Activated gamma-delta T cell treated with Interleukin-2 at 50 U/mL for 16 hours (primary cell): Measurements from ENCODE around the gene PJA1.
A peak's percentile ranks its signal among the peaks of the same experiment; 100 is the strongest.

Experiments used
- DNase-seq: peaks from one replicate; pipeline ENCODE4 v3.0.0-alpha.2; 2020

The PJA1 gene, protein sequence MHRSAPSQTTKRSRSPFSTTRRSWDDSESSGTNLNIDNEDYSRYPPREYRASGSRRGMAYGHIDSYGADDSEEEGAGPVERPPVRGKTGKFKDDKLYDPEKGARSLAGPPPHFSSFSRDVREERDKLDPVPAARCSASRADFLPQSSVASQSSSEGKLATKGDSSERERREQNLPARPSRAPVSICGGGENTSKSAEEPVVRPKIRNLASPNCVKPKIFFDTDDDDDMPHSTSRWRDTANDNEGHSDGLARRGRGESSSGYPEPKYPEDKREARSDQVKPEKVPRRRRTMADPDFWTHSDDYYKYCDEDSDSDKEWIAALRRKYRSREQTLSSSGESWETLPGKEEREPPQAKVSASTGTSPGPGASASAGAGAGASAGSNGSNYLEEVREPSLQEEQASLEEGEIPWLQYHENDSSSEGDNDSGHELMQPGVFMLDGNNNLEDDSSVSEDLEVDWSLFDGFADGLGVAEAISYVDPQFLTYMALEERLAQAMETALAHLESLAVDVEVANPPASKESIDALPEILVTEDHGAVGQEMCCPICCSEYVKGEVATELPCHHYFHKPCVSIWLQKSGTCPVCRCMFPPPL

DNA sequence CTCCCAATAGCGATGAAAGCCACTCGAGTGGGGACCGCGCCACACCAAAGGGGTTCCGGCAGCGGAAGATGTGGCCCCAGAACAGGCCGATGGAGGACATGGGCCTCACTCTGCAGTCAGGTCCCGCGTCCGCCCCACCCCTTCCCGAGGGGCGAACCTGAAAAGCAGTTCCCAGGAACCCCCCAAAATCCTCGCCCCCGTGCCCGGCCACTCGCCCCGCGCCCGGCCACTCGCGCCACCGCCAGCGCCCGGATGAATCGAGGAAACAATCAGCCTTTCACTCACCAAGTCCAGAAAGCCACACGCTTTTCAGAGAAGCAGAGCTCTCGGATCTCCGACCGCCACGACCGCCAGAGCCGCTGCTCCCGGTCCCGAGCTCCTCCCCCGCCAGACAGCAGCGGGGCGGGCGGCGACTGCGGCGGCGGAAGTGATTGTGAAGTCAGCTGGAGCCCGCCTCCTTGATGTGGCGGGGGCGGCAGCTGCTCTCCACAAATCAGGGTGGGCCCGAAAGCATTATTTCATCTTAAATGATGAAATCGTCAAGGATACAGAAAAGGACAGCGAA, at the start of gene PJA1:
TSS of gene PJA1 (minus strand) at position 367 of the 565 bp plus-strand sequence. CDS start 2,380 bp downstream, outside the sequence.
- DNase-seq: peak; percentile 62

DNA sequence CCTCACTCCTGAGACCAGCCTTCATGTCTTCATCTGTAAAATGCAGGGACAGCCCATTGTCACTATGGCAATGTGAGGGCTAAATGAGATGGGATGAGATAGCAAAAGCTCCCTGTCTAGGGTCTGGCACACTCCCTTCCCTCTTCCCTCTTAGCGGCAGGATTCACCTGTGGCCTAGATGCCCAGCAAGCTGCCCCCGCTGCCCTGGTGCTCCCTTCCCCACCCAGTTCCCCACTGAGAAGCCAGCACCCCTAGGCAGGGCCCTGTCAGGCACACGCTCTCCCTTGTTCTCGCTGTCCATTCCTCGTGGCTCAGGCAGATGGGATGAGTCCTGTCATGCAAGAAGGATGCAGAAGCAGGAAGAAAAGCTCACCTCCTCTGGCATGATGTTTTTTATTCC, 49.2 kb upstream of the PJA1 start:
- no peak for DNase-seq

DNA sequence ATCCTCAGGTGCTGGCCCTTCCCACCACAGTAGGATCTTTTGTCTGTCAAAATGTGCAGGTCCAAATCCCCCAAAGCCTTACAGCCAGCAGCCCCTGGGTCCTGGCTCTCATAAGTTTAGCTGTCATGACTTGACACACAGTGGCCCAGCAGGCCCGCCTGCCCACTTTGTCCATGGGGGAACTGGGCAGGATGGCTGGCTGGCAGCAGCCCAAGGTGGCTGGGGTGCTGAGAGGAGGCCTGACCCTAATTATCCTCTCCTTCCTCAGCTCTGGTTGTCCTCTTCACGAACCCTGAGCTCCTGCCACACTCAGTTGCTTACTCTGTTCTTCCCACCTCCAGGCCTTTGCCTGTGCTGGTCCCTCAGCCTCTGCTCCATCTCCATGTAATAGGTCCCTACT, 46.4 kb upstream of the PJA1 start:
- DNase-seq: no peak

DNA sequence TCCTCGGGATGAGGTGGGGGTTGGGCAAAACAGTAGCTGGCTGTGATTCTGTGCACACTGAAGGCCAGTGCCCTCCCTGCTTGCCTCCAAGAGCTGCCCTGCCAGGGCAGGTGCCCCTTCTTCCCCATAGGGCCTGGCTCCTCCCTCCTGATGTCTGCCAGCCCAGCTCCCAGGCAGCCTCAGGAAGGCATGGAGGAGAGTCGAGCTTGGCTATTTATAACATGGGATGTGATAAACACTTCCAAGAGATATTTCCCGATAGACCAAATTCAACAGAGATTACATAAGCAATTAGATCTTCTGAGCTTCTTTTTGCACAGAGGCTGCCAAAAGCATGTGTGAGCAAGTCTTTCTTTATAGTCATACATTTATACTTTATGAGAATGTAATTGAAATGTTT, 45.3 kb upstream of the PJA1 start:
- DNase-seq: no peak

DNA sequence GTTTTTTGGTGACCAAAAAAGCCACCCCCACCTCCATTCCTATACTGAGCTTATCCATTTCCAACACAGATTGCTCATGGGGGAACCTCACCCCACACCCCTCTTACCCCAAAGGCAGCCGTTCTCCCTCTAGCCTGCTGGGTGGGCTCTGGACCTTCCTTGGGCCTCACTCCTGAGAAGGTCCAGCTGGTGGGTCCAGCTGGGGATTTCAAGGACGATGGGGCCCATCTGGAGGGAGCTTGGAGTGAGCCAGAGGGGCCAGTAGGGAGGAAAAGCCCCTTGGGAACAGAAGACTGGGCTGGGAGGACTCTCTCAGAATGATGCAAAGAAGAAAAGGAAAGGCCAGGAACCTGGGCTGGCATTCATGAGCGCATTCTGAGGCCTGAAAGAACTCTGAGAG, 42.0 kb upstream of the PJA1 start:
- DNase-seq: no peak

DNA sequence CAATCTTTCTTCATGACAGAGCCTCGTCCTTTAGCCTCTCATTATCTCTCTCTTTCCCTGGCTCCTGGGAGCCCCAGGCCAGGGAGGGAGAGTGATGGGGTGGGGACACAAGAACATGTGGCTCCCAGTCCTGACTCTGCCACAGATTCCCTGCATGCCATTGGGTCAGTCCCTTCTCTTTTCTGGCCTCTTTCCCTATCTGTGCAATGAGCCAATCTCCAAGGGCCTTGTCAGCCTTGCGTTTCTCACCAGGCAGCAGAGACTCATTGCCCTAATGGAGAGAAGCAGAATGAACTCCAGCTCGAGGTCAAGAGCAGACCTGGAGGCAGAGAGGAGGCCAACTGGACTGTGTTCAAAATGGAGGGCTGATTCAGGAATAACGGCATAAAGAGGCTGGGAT, 38.4 kb upstream of the PJA1 start:
- DNase-seq: no peak

DNA sequence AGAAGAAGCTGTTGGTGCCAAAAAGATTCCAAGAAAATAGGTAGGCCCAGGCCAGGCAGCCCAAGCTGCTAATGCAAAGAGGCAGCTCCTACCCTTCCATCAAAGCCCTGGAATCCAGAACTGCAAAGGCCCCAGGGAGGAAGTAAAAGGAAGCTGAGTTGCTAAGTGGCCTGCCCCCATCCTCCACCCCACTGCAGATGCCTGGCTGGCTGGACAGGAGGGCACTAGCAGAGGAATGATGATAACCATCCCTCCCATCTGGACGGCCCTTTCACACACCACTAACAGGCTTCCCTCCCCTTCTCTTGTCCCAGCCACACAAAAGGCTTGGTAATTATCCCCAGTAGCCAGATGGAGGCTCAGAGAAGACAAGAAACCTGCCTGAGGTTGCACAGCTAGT, 32.4 kb upstream of the PJA1 start:
- DNase-seq: no peak

DNA sequence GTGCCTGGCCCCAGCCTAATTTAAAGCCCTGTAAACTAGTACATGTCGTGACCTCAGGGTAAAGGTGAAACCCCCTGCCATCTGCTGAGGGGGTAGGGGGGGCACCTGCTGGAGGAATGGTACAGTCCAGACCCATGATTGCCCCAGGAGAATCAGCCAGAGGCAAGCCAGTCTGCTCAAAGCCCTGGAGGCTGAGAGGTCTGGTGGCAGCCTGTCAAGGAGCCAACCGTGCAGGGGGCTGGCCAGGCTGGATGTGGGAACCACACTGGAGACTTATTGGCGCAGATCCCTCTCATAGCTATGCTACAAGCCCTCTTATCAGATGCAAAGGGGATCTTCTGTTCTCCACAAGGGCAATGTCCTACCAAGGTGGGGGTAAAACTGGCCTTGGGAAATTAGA, 31.4 kb upstream of the PJA1 start:
- DNase-seq: no peak

DNA sequence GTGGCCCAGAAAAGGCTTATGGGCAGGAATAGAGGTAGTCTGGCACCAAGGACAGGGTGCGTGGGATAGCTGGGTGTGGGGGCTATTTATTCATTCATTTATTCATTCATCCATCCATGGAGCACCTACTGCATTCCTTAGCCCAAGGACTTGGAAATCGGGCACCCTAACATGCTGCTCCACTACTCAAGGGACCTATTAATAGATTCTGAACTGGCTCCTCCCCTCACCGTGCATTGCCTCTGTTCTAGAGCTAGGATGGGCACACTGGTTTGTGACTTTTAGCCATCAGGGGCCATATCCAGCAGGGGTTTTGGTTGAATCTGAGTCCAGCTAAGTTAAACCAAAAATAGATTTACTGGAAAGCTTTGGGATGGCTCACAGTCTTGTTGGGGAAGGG, 30.6 kb upstream of the PJA1 start:
- DNase-seq: no peak

DNA sequence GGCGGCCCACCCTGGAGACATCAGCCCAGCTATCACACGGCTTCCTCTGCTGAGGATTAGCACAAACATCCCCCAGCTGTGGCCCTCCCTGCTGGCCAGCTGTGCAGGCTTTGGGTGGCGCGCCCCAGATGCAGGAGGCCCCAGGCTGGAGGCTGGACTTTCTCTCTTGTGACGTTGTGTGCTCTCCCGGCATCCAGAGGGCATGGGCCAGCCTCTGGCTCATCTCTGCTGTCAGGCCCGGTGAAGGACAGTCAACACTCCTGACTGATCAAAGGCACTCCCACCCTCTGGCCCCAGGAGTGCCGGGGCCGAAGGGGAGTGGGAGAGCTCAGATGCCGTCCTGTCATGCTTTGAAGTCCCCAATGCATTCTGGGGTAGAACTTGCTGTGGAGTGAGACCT, 29.9 kb upstream of the PJA1 start:
- DNase-seq: no peak

DNA sequence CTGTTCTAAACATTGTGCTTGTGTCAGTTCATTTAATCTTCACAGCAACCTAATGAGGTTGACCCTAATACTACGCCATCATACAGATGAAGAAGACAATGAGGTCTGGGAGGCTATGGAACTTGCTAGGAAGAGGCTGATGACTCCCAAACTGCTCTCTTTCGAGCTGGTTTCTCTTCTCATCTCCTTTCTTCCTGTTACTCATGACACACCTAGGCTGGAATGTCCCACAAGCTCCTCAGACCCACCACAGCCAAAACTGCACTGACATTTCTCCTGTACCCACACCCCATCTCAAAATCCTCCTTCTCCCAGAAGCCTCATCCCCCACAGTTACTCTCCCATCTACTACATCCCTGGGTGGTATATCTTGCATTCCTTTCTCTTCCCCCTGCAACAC, 27.4 kb upstream of the PJA1 start:
- no peak for DNase-seq

DNA sequence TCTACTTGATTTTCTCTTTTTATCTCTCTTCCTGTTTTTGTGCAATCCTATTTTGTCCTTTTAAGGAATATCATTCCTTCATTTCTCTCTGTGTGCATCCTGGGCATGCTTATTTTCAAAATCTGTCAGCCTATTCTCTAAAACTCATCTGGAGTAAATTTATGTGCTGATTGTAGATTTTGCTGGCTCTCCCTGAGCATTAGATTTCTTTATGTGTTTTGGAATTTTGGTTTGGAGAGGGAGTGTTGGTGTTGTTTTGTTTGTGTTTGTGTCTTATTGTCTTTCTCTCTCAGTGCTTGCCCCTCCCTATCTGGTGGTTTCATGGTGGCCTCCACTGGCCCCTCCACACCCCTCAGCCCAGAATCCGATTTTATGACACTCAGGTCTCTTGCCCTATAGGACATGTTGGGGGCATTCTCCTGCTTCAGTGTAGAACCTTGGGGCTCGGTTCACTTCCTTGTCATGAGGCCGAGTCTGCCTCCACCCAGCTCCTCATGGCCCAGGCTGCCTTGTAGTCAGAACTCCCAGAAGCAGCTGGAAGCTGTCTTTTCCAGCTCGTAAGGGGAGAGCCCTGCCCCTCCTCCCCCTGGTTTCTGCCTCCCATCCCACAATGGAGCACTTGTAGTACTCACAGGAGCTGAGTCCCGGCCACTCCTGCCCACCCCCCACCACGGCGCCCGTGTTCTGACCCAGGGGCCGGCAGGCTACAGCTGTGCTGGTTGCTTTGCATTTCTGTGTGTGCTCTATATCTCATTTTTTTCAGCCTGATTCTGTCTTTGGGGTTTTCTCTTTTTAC, 24.5 kb upstream of the PJA1 start:
- no peak for DNase-seq

DNA sequence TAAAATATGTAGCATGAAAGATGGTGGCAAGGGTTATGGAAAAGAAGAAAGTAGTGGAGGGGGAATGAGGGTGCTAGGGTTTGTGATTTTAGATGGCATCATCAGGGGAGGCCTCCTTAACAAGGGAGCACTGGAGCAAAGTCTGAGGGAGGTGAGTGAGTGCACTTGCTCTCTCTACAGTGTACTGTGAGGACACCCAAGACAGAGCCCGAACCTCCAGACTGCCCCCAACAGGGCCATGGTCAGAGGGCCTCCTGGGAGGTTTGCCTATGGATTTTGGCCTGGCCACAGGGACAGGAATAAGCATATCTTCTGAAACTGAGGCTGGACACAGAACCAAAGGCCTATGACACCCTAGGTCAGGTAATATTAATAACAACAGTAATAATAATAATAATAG, 21.4 kb upstream of the PJA1 start:
- no peak for DNase-seq

DNA sequence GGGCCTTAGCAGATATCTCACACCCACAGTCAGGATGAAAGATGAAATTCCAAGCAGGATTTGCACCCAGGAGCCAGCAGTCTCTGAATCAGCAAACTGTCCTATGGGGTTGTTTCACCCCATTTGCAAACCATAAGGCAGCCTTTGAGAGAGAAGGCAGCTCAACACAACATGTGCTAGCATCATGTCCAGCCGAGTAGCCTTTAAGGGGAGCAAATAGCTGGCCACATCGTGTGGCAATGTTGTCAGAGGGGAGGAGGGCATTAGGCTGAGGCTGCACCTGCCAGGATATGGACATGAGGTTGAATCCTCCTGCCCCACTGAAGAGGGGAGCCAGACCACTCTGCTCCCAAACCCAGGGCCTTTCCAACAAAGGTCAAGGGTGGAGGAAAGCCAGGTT, 20.6 kb upstream of the PJA1 start:
- DNase-seq: no peak

DNA sequence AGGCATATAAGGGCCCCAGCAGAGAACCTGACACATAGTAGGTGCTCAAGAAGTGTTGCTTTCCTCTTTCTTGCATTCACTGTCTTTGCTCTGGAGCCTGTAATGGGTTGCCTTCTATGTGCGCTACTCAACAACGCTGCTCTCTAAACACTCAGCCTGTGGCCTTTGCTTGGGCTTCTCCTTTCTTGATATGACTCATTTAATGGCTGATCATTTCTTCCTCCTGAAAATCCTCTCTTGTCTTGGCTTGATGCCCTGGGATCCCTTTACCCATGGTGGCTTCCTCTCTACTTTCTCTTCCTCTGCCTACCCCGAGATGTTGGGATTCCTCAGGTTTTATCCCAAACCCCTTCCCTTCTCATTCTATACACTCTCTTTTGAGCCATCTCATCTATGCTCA, 19.9 kb upstream of the PJA1 start:
- DNase-seq: no peak

DNA sequence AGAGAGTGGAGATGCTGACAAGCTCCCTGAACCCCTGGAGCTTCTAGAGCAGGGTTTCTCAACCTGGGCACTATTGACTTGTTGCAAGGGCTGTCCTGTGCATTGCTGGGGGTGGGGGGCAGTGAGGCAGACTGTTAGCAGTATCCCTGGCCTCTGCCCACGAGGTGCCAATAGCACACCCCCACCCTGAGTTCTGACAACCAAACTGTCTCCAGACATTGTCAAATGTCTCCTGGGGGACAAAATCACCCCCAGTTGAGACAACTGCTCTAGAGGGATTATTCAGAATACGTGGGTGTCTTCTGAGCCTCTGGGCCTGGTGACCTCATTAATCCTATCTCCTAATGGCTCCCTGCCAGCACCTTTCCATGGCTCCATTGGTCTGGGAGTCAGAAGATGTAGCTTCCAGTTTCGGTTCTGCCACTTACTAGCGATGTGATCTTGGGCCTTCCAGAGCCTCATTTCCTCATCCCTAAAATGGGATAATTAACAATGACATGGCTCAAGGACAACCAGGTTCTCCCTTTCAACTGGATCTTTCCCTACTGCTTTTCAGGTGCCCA, 17.6 kb upstream of the PJA1 start:
- no peak for DNase-seq

DNA sequence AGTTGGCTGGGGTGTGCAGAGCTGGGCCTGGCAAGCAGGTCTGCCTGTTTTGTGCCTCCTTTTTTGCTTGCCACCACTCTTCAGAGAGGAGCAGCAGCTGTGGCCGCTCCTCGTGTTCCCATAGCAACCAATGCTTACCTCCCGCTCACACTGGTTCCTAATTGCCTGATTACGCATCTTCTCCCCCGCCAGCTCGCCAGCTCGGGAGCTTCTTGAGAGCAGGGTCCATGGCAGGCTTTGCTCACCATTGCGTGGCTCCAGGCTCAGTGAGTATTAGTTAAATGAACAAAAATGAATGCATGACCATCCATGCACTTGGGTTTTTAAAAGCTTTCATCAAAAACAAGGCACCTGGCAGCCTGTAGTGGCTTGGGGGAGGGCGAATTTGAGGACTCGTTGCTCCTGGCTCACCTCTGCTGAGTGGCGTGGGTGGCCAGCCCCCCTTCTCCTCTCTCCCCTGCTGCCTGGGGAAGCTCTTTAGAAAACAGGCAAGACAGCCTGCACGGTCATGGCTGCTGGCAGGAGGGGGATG, 14.2 kb upstream of the PJA1 start:
- DNase-seq: no peak

DNA sequence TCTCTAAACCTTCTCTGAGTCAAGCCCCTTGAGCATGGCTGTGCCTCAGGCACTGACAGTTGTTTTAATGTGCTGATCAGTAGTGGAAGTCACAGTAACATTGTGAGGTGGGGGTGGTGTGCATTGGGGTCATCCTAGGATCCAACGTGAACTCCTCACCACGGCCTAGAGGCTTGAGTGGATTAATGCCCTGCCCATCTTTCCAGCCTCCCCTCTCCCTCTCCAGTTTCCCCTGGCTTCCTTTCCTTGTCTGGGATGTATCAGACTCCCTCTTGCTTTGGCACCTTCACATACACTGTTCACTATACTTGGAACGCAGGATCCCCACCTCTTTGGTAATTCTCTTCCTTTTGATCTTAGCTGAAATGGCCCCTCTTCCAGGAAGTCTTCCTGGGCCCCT, 13.3 kb upstream of the PJA1 start:
- no peak for DNase-seq

DNA sequence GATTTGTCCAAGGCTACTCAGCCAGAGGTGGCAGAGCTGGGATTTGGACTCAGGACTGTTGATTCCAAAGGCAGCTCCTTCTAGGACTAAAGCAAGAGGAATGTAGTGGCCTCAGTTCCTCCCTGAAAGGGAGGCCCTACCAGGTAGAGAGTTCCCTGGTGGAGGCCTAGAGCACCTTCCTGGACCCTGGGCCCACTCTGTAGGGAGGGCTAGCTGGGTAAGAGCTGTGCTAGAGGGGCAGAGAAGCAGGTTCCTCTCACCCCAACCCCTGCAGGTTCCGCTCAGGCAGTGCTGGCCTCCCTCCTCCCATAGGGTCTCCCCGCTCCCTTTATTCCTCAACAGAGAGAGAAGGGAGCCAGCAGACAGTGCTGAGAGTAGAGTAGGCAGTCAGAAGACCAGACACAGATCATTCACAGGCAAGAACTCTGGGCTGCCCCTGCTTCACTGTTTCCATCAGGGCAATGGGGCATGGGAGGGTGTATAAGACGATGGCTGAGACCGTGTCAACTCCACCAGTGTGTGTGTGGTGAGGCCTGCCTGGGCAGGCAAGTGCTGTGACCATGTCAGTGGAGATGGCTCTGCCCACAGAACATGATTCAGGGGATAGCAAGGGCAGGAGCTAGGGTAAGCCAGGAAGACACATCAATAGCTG, 12.4 kb upstream of the PJA1 start:
- no peak for DNase-seq

DNA sequence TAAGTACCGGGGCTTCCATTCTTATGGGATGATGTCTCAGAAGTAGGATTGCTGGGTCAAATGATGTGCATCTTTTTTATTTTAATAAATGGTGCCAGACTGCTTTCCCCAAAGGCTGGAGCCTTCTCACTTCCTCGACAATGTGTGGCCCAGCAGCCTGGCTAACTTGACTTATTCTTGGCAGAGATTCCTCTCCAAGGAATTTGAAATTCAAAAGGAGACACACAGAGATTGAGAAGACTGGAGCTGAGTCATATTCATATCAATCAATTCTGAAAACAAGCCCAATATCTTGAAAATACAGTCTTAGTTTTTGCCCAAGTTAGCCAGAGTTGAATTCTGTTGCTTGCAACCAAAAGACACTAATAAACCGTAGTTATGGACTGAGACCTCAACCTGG, 10.8 kb upstream of the PJA1 start:
- no peak for DNase-seq

DNA sequence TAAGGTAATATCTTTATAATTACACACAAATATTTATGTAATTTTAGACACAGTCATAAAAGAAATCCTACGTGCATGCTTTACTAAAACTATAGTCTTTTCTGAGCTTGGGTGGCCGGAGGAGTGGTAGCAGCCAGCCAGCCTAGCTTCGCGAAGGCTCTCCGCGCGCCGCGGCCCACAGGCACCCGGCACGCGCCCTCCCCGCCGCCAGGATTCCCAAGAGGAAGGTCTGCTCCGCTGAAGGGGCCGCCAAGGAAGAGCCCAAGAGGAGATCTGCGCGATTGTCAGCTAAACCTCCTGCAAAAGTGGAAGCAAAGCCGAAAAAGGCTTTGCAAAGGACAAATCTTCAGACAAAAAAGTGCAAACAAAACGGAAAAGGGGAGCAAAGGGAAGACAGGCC, 8.7 kb upstream of the PJA1 start:
- DNase-seq: no peak

DNA sequence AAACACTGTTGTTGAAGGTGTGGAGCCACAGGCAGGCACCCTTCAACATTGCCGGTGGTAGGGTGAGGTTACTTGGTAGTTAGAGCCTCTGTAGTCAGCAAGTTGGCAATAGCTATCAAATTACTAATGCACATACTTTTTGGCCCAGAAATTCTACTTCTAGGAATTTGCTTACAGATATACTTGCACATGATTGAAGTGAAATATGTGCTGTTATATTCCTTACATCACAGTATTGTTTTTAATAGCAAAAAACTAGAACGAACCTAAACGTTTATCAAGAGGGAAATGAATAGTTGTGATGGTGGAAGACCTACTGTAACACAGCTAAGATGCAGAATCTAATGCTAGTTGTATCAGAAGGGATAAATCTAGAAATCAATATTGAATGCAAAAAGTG, 7.7 kb upstream of the PJA1 start:
- DNase-seq: no peak

DNA sequence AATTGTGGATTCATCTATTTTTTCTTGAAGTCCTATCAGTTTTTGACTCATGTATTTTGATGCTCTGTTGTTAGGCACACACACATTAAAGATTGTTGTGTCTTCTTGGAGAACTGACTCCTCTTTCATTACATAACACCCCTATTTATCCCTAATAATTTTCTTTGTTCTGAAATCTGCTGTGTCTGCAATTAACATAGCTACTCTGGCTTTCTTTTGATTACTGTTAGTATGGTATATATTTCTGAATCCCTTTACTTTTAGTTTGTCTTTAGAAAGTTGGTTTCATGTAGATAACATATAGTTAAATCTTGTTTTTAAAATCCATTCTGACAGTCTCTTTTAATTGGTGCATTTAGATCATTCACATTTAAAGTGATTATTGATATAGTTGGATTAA, 5.1 kb upstream of the PJA1 start:
- DNase-seq: no peak
